ENCODE results near the gene LRGUK.

Gene LRGUK

DNA sequence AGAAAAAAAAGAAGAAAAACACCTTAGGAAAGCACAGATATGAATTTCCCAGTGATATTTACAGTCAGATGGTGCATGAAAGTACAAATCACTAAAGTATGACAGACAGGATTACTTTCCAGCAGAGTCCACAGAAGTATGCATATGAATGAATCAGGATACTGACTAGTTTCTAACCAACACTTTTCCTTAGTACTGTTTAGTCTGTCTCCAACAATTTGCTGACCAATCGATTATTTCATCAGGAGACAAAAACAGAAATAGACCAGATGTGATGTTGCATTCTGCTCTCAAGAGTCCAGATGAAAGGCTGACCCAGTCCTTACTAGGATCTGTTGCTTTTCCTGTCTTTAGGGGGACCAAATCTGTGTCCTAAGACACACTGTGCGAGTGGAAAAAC is 175.0 kb downstream of the LRGUK start:
- no peak for DNase-seq (ENCODE audit: low spot score)

DNA sequence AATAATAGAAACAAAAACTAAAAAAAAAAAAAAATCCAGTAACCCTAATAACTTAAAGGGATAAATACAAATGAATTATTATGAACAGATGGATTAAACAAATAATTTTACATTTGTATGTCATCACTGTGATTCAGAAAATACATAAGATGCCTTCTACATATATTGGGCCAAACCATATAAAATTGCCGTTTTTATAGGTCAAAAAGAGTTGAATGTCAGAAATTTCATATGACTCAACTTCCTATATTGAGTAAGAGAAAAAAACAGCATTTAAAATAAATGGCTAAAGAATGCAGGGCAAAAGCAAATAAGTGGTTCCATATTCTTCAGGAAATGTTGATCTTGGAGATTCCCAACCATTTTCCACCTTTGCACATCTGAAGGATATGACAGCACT is 180.2 kb downstream of the LRGUK start:
- no peak for DNase-seq (ENCODE audit: low spot score)

DNA sequence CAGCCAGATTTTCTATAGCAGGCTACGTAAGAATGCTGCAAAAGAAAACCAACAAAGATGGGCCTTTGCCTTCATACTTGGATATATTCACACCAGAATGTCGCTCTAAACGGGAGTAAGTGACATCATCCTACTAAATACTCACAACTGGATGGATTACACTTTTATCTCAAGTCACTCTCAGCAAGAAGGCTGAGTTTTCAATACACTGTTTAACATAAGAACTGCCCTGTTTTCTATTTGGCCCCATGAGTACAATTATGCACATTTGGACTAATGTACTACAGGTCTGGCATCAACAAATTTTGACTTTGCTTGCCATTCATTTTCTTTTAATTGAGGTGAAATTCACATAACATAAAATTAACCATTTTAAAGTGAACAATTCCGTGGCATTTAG is 181.4 kb downstream of the LRGUK start:
- DNase-seq (ENCODE audit: low spot score), result no peak

DNA sequence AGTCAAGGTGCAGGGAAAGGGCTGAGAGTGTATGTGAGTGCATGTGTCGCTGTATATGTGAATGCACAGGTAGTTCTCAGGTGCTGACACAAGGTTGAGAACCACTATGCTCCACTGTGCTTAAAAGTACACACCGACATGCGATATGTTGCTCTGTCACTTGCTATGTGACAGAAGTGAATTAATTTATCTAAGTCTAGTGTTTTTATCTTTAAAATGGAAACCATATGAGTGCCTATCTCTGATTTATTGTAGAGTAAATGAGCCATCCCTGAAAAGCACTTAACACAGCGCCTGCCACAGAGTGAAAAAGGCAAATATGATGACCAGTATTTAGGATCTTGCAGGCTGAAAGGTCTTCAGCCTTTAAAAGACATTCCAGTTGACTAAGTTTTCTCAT is 184.7 kb downstream of the LRGUK start:
- no peak for DNase-seq (ENCODE audit: low spot score)

DNA sequence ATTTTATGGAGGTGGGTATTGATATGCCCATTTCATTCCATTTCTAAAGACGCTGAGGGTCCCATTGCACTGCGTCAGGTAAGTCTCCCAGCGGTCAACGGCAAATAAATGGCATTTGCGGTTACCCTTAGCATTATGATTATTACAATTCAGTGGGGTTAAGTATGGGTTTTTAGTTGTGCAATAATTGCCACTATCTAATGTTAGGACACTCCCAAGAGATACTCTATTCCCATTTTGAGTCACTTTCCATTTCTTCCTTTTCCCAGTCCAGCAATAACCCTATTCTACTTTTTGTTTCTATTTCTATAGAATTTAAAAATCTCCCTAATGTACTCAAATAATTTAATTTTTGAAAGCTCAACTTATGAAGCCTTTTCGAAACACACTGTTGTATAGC is 185.6 kb downstream of the LRGUK start:
- DNase-seq (ENCODE audit: low spot score), result no peak

DNA sequence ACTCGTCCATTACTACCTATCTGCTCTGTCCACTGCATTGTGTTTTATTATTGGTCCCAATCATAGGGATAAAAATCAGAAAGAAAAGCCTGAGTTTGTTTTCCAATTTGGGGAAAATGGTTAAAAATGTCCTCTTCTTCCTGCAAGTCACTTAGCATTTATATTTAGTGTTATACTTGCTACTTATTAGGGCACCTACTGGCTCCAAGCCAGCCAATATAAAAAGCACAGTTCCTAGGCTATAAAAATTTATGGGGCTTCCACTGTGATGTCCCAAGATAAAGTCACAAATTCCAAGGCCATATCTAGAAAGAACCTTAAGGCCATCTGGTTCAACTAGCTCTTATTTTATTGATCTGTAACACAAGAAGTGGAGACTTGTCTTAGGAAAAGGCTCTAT is 186.4 kb downstream of the LRGUK start:
- DNase-seq (ENCODE audit: low spot score), result no peak

All from activated CD4-positive, alpha-beta T cell treated with anti-CD3 and anti-CD28 coated beads, Interleukin-2, Interleukin-4, amounts not matched to agents 100 ng/mL and 50 ng/mL, durations not matched to agents 16 hours and 8 hours (primary cell).